HCT116 (cell line): ENCODE measurements around the gene ERRFI1. TPM values are rescaled to one million over a fixed set of nuclear protein-coding genes. Genes with fewer than 3 reads are reported as not detected.

ENCODE experiments used
- ATAC-seq: fragments of 200-7000 bp; cut with Tn5 transposase; 2 replicates; pipeline ENCODE4 v1.9.1; 2020; ENCODE audit warnings: mild to moderate bottlenecking, moderate library complexity
- BruUV-seq: library from RNA; stranded (reverse); fragments of 400-500 nt; replicated peaks from 2 replicates; lab custom pipeline; 2021; lab: Mats Ljungman, UMichigan
- CTCF ChIA-PET: fragments of 300-600 bp; sonication (Branson Sonifier 250); formaldehyde crosslinking; loops from one replicate; lab custom pipeline; 2021; ENCODE audit warnings: antibody characterized with exemption; lab: Charles Lee
- POLR2A ChIA-PET: fragments of 300-600, 350-600 bp; sonication (Branson Sonifier 250); formaldehyde crosslinking; loops from one replicate; lab custom pipeline; 2021; ENCODE audit warnings: antibody characterized with exemption; lab: Charles Lee
- RAD21 ChIA-PET, 2 experiments: fragments of 300-600 bp; sonication (Branson Sonifier 250); formaldehyde crosslinking; loops; one replicate each; lab custom pipeline; 2023; ENCODE audit warnings: low total read pairs in 2 of 2; ENCODE audit not compliant: uncharacterized antibody in 2 of 2, unreplicated experiment in 2 of 2, low non-redundant PET in 1 of 2; lab: Charles Lee
- DNase-seq: peaks from one replicate; pipeline ENCODE4 v3.0.0-alpha.2; 2010; ENCODE audit warnings: low read depth, low spot score
- H2AFZ ChIP-seq: fragments of 200-600 bp; shearing (Covaris generic), sonication (generic); 2 replicates; pipeline ENCODE4 v1.6.1; 2017; ENCODE audit warnings: low read depth, mixed run types, mixed read lengths, antibody characterized with exemption, low read length; ENCODE audit not compliant: poor library complexity, severe bottlenecking
- H3K27ac ChIP-seq: 2 replicates; pipeline ENCODE4 v1.5.1; 2012; ENCODE audit warnings: low read depth, low read length
- H3K27me3 ChIP-seq: fragments of 200-600 bp; sonication (generic); 2 replicates; pipeline ENCODE4 v1.6.1; 2016; ENCODE audit warnings: mixed run types, low read length, mixed read lengths; ENCODE audit not compliant: insufficient read depth
- H3K36me3 ChIP-seq, 2 experiments: fragments of 200-500 bp in 1 of 2; fragments of 200-600 bp in 1 of 2; sonication (Bioruptor generic) in 1 of 2; sonication (generic) in 1 of 2; 2 replicates each; pipeline versions ENCODE4 v1.5.1 to v1.6.1; 2014 to 2016; ENCODE audit warnings: low read length in 2 of 2, inconsistent platforms in 1 of 2, mixed read lengths in 1 of 2, mixed run types in 1 of 2; ENCODE audit not compliant: insufficient read depth in 2 of 2, control insufficient read depth in 1 of 2
- H3K4me1 ChIP-seq, 2 experiments: fragments of 200-600 bp in 1 of 2; sonication (generic) in 1 of 2; 2 replicates each; pipeline versions ENCODE4 v1.5.1 to v1.6.1; 2012 to 2017; ENCODE audit warnings: low read length in 2 of 2, inconsistent platforms in 1 of 2, mild to moderate bottlenecking in 1 of 2, mixed read lengths in 1 of 2, mixed run types in 1 of 2, moderate library complexity in 1 of 2; ENCODE audit not compliant: insufficient read depth in 2 of 2, control insufficient read depth in 1 of 2
- H3K4me2 ChIP-seq: fragments of 200-600 bp; sonication (generic); 2 replicates; pipeline ENCODE4 v1.6.1; 2017; ENCODE audit warnings: mixed run types, low read length, mixed read lengths
- H3K4me3 ChIP-seq, 2 experiments: fragments of 200-600 bp in 1 of 2; sonication (generic) in 1 of 2; replicated peaks in 1 of 2; 2 replicates each; pipeline ENCODE4 v1.5.1; 2011 to 2016; ENCODE audit warnings: low read length in 2 of 2, control low read depth in 1 of 2, low read depth in 1 of 2, mild to moderate bottlenecking in 1 of 2, mixed read lengths in 1 of 2, mixed run types in 1 of 2
- H3K79me2 ChIP-seq: fragments of 200-600 bp; sonication (generic); 2 replicates; pipeline ENCODE4 v1.6.1; 2017; ENCODE audit warnings: mild to moderate bottlenecking, mixed run types, low read length, moderate library complexity, mixed read lengths; ENCODE audit not compliant: insufficient read depth
- H3K9ac ChIP-seq: fragments of 200-600 bp; sonication (generic); 2 replicates; pipeline ENCODE4 v1.6.1; 2016; ENCODE audit warnings: low read length, mixed read lengths
- H3K9me2 ChIP-seq: fragments of 200-600 bp; sonication (generic), shearing (Covaris generic); 2 replicates; pipeline ENCODE4 v1.6.1; 2017; ENCODE audit warnings: mixed run types, mild to moderate bottlenecking, moderate library complexity; ENCODE audit not compliant: insufficient read depth
- H3K9me3 ChIP-seq, 2 experiments: fragments of 200-500 bp in 1 of 2; fragments of 200-600 bp in 1 of 2; sonication (Bioruptor generic) in 1 of 2; sonication (generic) in 1 of 2; 2 replicates each; pipeline ENCODE4 v1.6.1; 2014 to 2017; ENCODE audit warnings: low read length in 2 of 2, mixed read lengths in 2 of 2, inconsistent platforms in 1 of 2, low read depth in 1 of 2, mild to moderate bottlenecking in 1 of 2, mixed run types in 1 of 2, moderate library complexity in 1 of 2; ENCODE audit not compliant: control insufficient read depth in 1 of 2, insufficient read depth in 1 of 2
- H4K20me1 ChIP-seq: fragments of 200-600 bp; sonication (generic), shearing (Covaris generic); 2 replicates; pipeline ENCODE4 v1.6.1; 2017; ENCODE audit warnings: mixed run types, mild to moderate bottlenecking, moderate library complexity; ENCODE audit not compliant: insufficient read depth
- EZH2phosphoT487 ChIP-seq: fragments of 200-600 bp; IDR thresholded peaks from 2 replicates; pipeline ENCODE4 v1.6.1; 2018; ENCODE audit warnings: antibody characterized with exemption, borderline replicate concordance
- FOSL1 ChIP-seq: IDR thresholded peaks from 2 replicates; pipeline ENCODE4 v1.6.1; 2012; ENCODE audit warnings: low read depth
- SP1 ChIP-seq: IDR thresholded peaks from 2 replicates; pipeline ENCODE4 v1.6.1; 2012; ENCODE audit warnings: low read depth
- ZFX ChIP-seq: fragments of 450-650 bp; IDR thresholded peaks from 2 replicates; pipeline ENCODE4 v1.6.1; 2017
- ZNF274 ChIP-seq: fragments of 200-500 bp; sonication (Bioruptor generic); IDR thresholded peaks from 2 replicates; pipeline ENCODE4 v1.6.1; 2014; ENCODE audit warnings: mild to moderate bottlenecking, low read depth, low read length, inconsistent platforms
- intact Hi-C: fragments of 100-400 bp; cut with micrococcal nuclease; formaldehyde crosslinking; loops from 2 replicates; pipeline ENCODE4 v1.10.0; 2022
- total RNA-seq: library from RNA; stranded (reverse); gene quantifications from one replicate; pipeline ENCODE4 v1.2.1, GENCODE V29; 2021; ENCODE audit not compliant: unreplicated experiment
- TF ChIP-seq, protein P1 (sequence below): IDR thresholded peaks from 2 replicates; pipeline ENCODE4 v1.6.1; 2011; ENCODE audit warnings: mild to moderate bottlenecking, low read length, moderate library complexity; ENCODE audit not compliant: insufficient replicate concordance; ENCODE audit errors: extremely low read depth

The ERRFI1 gene
- total RNA-seq, 1 experiment from 2014 or later = 777 TPM

DNA sequence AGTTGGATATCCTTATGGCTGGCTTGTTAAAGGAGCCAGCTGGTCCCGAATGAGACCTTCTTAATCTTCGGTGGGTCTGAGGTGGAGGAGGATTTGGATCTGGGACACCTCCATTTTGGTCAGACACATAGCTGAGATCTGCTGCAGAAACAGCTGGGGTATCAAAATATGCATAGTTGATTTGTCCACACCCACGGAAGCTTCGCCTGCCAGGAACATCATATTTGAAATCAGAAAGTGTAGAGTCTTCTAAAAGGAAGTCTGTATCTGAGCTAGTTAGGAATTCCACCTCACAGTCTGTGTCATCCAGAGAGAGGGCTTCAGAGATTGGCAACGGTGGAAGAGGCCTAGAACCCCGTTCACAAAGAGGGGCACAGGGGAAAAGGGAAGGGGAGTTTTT lies 12.3 kb downstream of the ERRFI1 start:
- Histone ChIP-seq H3K36me3 (peaks cover 52 to 73% of the 10 kb centered on the region in 2 experiments), H3K79me2 (peaks cover 93% of the 10 kb centered on the region), H3K4me2 (no peak overlapping the region), H3K9me3 (no peaks in the 10 kb centered on the region), H3K4me1 (peaks cover 65 to 96% of the 10 kb centered on the region in 2 experiments), H3K9ac (no peak overlapping the region), H3K9me2 (no peaks in the 10 kb centered on the region), H3K27ac (peak overlapping the region; percentile 8; the same call in 1 of the 2 replicates), H3K4me3 (no peak overlapping the region), H4K20me1 (peaks cover 83% of the 10 kb centered on the region), H2AFZ (no peak overlapping the region), H3K27me3 (no peaks in the 10 kb centered on the region)
- intact Hi-C loops = no loop called here
- TF ChIP-seq ZNF274 (no peak), EZH2phosphoT487 (no peak), ZFX (no peak), SP1 (no peak), FOSL1 (no peak)
- POLR2A ChIA-PET = no interaction called here
- CTCF ChIA-PET = interaction anchor here (2.0 kb wide), 1 partner anchor 301 kb away, joined by 23 read pairs; no protein-coding TSS in a partner anchor
- RAD21 ChIA-PET = no interaction called here
- BruUV-seq = no TSS peak
- DNase-seq (no peak), ATAC-seq (no peak)

GRCh38 chr1:8013399-8013798 lies 12.7 kb downstream of the ERRFI1 start:
- Histone ChIP-seq H4K20me1 (peaks cover 79% of the 10 kb centered on the region), H3K9me2 (no peaks in the 10 kb centered on the region), H3K4me1 (peaks cover 64 to 96% of the 10 kb centered on the region in 2 experiments), H3K9me3 (no peaks in the 10 kb centered on the region), H3K27ac (peak overlapping the region; percentile 8; the same call in 1 of the 2 replicates), H3K36me3 (peaks cover 52 to 69% of the 10 kb centered on the region in 2 experiments), H3K27me3 (no peaks in the 10 kb centered on the region), H2AFZ (no peak overlapping the region), H3K79me2 (peaks cover 89% of the 10 kb centered on the region), H3K4me2 (peak overlapping the region; percentile 5; the same call in 1 of the 2 replicates), H3K9ac (no peak overlapping the region), H3K4me3 (no peak overlapping the region)
- RAD21 ChIA-PET = no interaction called here
- BruUV-seq = no TSS peak
- ATAC-seq (no peak), DNase-seq (no peak)
- TF ChIP-seq ZNF274 = no peak
- TF ChIP-seq, protein P1, sequence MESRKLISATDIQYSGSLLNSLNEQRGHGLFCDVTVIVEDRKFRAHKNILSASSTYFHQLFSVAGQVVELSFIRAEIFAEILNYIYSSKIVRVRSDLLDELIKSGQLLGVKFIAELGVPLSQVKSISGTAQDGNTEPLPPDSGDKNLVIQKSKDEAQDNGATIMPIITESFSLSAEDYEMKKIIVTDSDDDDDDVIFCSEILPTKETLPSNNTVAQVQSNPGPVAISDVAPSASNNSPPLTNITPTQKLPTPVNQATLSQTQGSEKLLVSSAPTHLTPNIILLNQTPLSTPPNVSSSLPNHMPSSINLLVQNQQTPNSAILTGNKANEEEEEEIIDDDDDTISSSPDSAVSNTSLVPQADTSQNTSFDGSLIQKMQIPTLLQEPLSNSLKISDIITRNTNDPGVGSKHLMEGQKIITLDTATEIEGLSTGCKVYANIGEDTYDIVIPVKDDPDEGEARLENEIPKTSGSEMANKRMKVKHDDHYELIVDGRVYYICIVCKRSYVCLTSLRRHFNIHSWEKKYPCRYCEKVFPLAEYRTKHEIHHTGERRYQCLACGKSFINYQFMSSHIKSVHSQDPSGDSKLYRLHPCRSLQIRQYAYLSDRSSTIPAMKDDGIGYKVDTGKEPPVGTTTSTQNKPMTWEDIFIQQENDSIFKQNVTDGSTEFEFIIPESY = peak; percentile 6
- intact Hi-C loops = no loop called here
- CTCF ChIA-PET = interaction anchor here (2.1 kb wide), 1 partner anchor 301 kb away, joined by 6 read pairs; no protein-coding TSS in a partner anchor
- POLR2A ChIA-PET = no interaction called here
